Amniotic stem cell (primary cell): ENCODE data around the gene TRAPPC12.
"Not testable (repeated sequence)": the region's sequence is repeated elsewhere in the genome, so short reads cannot be mapped to it uniquely, and the experiment has no call there.

ENCODE experiments used
- DNase-seq: peaks from one replicate; lab custom pipeline; 2025; lab: John Stamatoyannopoulos, UW

The TRAPPC12 gene

DNA sequence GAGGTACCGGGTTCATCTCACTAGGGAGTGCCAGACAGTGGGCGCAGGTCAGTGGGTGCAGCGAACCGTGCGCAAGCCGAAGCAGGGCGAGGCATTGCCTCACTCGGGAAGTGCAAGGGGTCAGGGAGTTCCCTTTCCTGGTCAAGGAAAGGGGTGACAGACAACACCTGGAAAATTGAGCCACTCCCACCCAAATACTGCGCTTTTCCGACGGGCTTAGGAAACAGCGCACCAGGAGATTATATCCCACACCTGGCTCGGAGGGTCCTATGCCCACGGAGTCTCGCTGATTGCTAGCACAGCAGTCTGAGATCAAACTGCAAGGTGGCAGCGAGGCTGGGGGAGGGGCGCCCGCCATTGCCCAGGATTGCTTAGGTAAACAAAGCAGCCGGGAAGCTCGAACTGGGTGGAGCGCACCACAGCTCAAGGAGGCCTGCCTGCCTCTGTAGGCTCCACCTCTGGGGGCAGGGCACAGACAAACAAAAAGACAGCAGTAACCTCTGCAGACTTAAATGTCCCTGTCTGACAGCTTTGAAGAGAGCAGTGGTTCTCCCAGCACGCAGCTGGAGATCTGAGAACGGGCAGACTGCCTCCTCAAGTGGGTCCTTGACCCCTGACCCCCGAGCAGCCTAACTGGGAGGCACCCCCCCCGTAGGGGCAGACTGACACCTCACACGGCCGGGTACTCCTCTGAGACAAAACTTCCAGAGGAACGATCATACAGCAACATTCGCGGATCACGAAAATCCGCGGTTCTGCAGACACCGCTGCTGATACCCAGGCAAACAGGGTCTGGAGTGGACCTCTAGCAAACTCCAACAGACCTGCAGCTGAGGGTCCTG is 9.9 kb upstream of the TRAPPC12 start:
- not testable (repeated sequence) for DNase-seq

DNA sequence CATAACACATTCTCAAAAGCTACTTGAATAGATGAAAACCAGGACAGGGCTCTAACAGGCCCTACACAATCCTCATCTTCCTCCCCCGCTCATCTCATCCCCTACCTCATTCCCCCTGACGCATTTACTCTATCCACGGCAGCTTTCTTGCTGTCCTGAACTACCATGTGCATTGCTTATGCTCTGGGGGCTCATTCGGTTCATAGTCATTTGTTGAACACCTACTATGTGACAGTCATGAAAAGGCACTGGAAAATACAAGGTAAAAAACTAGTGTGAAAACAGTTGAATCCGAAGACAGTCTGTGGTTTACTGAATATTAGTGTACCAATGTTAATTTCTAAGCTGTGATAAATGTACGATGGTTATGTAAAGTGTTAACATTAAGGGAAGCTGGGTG is 2.7 kb upstream of the TRAPPC12 start:
- no peak for DNase-seq

DNA sequence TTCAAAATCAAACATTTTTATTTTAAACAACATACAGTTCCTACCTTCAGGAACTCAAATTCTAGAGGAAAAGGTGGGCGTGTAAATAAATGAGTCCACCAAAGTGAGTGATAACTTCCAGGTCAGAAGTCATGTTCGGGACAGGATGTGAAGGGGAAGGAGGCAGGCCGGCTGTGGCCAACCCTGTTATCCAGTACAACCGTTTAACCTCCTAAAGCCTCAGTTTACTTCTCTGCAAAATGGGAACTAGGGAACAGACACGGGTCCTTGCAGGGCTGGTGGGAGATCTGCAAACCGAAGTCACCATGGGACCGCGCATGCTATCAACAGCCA is 2.2 kb upstream of the TRAPPC12 start:
- no peak for DNase-seq

DNA sequence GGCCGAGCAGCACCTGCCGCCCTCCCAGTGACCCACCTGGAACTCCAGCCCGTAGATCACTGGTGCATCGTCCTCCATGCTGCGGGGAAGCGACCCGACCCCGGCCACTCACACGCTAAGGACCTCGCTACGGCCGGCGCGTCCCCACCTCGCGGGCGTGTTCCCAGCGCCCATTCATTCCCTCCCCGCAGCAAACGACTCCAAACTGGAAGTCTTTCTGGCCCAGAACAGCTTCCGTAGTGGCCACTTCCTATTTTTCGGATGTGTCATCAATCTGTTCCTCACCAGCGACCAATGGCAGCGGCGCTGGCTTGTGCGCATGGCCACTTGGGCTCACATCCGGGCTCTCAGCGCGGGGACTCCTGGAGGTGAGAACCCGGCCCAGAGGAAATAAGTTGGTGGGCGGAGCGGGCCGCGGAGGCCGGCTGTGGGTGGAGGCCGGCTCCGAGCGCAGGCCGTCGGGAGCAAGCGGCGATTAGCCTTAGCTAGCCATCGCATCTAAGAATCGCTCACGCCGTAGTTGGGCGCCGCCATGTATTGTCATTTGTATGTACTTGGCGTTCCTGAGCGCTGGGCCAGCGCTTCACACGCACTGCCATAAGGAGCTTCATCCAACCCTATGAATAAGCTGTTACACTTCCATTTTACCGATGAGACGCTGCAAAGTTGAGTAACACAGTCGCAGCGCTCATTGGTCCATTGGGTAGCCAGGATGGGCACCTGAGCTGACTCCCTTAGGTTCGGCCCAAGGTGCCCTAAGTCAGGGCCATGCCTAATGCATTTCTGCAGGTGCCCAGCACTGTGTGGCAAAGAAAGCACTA is 1.7 kb upstream of the TRAPPC12 start, which contains the start of gene EIPR1:
EIPR1 (minus strand) TSS at position 207 of the 821 bp plus-strand sequence; CDS start at position 78, 129 bp downstream.
- peak; percentile 95 for DNase-seq

DNA sequence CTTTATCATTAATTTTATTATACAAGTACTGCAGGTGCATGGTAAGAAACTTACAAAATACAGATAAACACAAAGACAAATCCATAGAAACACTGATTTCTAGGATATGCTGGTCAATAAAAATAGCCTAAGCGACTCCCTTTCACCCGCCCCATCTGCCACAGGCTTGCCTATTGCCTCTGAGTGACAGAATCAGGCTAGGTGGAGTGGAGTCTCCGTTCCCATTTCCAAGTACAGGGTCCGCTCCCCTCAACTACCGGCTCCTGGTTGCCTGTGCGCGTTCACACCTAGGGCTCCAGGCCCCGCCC is 201 bp upstream of the TRAPPC12 start:
- no peak for DNase-seq

DNA sequence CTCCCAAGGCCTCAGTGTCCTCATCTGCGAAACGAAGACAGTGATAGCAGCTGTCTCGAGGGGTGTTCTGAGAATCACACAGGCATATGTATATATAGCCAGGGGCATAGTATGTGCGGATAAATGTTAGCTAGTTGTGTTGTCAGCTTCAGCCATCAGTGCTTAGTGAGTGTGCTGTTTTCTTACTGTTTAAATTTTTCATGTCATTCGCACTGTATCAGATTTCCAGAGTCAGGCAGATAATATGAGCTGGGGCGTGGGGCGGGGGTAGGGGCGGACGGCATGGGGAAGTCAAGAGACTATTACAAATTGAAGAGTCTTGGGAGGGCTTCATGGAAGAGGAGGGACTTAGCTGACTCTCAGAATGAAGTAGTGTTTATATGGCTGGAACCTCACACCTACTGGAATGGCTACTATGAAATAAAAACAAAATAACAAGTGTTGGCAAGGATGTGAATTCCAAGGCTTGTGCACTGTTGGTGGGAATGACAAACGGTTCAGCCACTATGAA is 7.0 kb downstream of the TRAPPC12 start:
- DNase-seq, result no peak

DNA sequence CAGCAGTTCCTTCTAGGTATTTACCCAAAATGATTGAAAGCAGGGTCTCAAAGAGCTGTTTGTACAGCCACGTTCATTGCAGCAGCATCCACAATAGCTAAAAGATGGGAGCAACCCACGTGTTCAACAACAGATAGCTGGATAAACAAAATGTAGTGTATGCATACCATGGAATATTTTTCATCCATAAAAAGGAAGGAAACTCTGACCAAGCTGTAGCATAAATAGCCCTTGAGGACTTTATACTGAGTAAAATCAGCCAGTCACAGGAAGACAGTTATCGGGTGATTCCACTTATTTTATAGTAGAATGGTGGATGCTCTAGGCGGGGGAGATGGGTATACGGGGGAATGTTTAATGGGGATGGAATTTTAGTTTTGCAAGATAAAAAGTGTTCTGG is 7.5 kb downstream of the TRAPPC12 start:
- no peak for DNase-seq

DNA sequence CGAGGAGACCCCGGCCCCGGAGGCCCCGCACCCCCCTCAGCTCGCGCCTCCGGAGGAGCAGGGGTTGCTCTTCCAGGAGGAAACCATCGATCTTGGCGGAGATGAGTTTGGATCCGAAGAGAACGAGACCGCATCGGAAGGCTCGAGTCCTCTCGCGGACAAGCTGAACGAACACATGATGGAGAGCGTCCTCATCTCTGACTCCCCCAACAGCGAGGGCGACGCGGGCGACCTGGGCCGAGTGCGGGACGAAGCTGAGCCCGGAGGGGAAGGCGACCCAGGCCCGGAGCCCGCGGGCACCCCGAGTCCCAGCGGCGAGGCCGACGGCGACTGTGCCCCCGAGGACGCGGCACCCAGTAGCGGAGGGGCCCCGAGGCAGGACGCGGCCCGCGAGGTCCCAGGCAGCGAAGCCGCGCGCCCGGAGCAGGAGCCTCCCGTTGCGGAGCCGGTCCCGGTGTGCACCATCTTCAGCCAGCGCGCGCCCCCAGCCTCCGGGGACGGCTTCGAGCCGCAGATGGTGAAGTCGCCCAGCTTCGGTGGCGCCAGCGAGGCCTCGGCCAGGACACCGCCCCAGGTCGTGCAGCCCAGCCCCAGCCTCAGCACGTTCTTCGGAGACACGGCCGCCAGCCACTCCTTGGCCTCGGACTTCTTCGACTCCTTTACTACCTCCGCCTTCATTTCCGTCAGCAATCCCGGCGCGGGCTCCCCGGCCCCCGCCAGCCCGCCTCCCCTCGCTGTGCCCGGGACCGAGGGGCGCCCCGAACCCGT is 8.3 kb downstream of the TRAPPC12 start:
- no peak for DNase-seq

DNA sequence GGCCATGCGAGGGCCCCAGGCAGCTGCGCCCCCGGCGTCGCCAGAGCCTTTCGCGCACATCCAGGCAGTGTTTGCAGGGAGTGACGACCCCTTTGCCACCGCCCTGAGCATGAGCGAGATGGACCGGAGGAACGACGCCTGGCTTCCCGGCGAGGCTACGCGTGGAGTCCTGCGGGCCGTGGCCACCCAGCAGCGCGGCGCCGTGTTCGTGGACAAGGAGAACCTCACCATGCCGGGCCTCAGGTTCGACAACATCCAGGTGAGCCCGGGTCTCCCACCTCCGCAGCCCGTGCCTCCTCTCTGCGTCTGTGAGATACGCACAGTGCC is 8.9 kb downstream of the TRAPPC12 start:
- no peak for DNase-seq

DNA sequence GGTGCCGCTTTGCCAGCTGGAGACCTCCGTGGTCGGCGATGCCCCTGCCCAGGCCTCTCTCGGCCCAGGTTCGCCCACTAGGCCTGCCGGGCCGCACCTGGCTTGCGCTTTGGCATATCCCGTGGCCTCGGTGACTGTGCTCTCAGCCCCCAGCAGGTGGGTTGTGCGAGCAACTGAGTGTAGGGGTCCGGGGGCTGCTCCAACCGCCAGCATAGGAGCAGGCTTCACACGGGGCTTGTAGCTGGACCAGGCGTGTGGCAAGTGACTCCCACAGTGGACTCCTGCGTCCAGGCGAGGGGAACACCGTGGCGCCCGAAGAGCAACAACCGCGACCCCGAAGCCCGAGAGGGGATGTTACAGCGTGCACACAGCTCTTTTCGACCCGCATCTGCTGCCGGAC is 9.7 kb downstream of the TRAPPC12 start:
- DNase-seq, result no peak

DNA sequence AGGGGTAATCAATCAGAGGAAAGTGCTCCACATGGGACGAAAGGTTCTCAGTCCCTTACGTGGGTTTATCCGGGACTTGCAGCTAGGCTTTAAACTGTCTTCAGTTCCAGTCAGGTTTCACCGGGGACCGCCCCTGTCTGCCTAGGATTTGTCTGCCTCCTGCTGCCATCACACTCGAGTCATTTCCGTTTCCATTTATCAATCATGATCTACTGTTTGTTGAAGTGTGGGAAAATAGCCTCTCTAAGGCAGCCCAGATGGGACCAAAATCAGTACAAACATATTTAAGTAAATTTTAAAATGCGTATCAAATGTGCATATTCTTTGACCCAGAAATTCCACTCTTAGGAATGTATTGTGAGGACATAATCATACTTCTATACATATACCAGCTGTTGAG is 10.5 kb downstream of the TRAPPC12 start:
- no peak for DNase-seq

DNA sequence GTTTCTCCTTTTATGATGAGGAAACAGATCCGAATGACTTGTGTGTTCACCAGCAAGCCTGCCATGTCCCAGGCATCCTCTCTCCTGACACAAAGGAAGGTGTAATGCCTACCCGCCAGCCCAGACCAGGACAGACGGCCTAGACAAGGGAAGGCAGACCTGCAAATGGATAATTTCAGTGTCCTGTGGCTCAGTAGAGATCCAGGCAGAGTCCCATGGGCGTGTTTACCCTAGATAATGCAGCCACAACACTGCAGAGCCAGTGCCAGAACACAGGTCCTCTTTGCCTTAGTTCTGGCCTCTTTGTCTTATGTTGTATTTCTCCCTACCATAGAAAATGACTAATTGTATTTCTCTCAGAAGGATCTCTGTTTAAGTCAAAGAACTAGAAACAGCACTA is 12.7 kb downstream of the TRAPPC12 start:
- DNase-seq, result no peak

DNA sequence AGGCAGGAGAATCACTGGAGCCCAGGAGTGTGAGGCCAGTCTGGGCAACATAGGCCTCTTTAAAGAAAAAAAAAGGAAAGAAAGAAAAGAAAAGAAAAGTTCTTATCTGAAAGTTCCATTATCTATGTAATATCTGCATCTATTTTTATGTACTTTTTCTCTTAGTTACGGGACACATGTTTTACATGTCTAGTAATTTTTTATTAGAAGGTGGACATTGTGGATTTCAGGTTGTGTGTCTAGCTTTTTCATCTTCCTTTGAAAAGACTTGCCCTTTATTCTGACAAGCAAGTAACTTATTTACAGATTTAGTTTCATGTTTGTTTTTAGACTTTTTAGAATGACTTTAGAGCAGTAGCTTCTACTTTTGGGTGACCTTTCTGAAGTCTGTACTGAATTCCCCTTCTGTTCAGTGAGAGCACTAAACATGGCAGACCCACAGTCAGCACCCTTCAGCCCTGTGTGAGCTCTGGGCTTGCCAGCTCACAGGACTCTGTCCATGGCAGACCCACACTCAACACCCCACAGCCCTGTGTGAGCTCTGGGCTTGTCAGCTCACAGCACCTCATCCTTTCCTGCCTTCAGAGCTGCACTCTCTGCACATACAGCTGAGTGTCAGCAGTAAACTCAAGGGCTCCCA is 17.5 kb downstream of the TRAPPC12 start:
- DNase-seq, result no peak

DNA sequence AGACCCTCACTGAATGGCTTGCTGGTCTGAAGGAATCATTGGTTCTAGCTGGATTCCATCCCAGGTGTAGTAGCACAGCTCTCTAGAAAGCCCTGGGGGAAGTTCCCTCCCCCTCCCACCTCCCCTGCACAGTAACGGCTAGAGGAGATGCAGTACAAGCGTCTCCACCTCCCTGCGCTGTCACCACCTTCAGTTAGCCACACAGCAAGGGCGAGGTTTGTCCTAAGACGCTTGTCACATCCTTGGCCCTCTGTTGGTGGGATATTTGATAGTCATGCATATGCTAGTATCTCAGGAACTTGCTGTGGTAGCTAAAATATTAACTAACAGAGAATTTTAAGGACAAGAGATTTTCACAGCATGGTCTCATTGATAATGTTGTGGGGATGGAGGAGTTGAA is 19.4 kb downstream of the TRAPPC12 start:
- no peak for DNase-seq

DNA sequence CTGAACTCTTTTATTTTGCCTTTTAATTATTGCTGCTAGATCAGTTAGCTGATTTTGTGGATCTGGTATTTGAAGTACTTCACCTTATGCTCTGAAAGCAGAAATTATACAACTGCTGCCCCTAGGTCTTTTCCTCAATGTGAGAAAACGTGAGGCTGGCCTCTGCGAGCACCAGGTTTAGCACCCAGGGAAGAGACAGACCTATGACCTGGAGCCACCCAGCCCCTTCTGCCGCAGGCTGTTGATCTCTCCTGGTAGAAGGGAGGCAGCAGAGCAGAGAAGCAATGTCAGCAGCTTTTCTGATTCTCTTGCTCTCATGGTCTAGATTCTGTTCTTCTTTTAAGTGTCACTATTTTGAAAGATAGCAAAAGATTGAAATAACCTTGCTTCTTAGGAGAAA is 19.9 kb downstream of the TRAPPC12 start:
- no peak for DNase-seq

DNA sequence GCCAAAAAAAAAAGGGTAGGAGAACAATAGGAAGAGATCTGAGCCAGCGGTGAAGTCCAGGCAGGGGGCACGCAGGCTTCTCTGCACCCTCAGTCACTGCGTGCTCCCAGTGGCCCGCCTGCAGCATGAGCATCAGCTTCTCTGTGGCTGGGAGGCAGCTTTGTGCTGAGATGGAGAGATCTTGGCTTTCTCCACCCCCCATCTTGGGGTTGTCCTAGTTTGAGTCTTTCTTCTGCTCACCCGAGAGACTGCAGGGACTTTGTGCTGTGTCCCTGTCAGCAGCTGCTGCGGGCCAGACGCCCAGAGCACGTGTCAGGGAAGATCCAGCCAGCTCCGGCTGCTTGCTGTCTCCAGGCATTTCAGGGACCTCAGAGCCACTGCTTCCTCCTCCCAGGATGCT is 20.3 kb downstream of the TRAPPC12 start:
- DNase-seq, result no peak

DNA sequence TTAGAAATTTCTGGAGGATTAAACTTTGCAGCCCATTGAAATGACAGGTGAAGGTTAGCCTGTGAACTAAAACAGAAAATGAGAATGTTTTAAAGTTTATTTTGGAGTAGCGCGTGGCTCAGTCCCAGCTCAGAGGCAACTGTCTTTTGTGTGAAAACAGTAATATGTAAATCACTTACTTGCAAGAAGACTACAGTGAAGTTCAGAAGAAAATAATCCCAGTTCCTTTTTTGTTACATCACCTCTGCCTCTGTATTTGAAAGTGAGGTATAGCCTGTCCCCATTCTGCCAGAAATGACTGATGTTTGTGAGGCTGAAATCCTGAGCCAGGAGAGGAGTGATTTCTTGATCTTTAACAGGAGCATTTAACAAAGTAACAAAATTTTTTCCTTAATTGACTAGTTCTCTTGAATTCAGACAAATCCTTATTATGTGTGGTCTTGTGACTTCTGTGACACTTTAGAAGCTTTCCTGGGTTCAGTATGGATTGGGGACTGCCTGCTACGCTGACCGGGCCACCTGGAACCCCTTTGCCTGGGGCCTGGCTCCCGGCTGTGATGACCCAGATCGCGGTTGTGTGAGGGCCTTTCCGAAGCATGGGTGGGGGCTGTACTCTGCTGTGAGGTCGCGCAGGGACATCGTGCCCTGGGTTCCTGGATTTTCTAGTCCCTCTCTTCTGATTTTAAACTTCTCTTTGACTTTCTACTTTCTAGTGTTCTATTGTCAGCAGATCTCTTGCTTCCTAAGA is 24.3 kb downstream of the TRAPPC12 start:
- no peak for DNase-seq

DNA sequence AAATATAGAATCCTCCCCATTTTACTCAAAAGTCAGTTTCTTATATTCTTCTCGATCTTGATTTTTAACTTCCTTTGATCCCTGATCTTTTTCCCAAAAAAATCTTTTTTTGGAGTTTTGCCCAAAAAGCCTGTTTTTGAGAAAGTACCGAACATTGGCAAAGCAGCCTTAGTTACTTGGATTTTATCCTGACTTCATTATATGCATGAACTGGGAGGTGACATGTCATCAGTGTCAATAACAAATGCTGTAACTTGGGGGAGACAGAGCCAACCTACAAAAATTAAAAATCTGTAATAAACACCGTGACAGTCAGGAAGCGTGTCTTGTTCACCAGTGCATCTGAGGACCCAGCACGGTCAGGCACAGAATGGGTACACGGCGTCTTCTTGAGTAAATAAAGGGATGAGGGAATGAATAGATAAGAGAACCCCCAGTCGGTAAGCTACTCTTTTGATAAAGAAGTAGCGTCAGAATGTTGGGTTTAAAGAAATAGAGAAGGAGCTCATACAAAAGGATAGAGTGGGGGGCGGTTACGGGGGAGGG is 24.9 kb downstream of the TRAPPC12 start:
- no peak for DNase-seq

DNA sequence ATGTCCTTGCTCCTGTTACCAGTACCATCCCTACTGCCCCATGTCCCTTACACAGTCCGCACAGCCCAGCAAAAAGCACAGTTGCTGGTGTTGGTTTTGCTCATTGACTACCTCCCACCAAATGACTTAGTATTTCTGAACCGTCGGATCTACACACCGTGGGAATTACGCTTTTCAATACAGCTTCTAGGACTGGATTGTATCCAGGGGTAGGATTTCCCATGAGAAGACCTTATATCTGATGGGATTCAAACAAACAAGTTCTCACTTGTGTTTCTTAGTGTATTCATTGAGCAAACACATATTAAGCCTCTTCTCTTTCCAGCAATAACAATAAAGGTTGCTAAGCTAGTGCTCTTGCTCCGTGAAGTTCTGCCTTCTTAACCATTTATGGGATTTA is 25.8 kb downstream of the TRAPPC12 start:
- DNase-seq, result no peak

DNA sequence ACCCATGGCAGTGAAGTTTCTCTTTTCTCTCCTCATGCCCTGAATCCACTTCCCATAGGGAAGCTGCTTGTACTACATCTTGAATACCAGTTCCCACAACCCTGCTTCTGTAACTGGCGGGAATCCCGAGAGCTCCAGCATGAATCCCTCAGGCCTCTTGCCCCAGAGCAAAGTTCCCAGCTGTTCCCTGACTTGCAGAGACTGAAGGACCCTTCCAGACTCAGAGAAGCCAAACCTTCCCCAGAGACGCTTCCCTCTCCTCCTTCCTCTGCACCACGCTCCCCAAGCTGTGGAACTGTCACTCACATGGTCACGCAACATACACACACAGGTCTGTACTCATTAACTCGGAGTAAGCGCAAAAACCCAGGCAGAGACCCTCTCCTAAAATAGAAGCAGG is 26.4 kb downstream of the TRAPPC12 start:
- no peak for DNase-seq

DNA sequence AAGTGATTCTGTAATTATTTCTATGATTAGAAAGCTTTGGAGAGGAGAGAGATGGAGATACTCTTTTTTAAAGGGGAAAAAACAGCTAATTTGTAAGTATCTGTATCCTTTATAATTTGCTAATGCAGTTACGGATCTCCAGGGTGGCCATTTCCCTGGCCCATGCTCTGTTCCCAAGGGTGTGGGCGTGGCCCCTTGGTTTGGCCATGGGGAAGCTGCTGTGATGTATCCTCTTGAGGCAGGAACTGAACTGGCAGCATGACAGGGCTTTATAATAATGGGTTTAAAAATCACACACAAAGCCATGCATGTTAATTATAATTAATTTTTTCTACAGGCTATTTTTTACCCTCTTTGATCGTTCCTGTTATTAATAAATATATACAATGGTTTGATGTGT is 27.0 kb downstream of the TRAPPC12 start:
- DNase-seq, result no peak
